Muscle of back (tissue), 10 donors: Measurements from ENCODE around the gene GMIP. TPM values are rescaled to one million over a fixed set of nuclear protein-coding genes. Genes with fewer than 3 reads are reported as not detected.

Source experiments
- polyA plus RNA-seq, 10 donors: library from polyadenylated mRNA; unstranded; fragments of 120-200 nt; gene quantifications; one replicate each; pipeline ENCODE4 v1.2.1, GENCODE V29; 2013; ENCODE audit not compliant: insufficient read length in 10 of 10

The GMIP gene
- polyA plus RNA-seq, 10 donors, result 1.9 to 4.9 (median 2.9) TPM

Other genes starting within 250 kb of the GMIP start
- 10 to 100 TPM; 44.1 to 57.1 (median 47.3) TPM for gene GATAD2A, start 238.0 kb downstream of the GMIP start, polyA plus RNA-seq
- under 1 TPM; 0.29 to 0.75 (median 0.42) TPM for gene TSSK6, start 128.1 kb downstream of the GMIP start, polyA plus RNA-seq
- gene NDUFA13, start 127.4 kb downstream of the GMIP start, polyA plus RNA-seq, result 100 to 1,000 TPM; 146 to 246 (median 175) TPM
- gene YJEFN3, start 114.7 kb downstream of the GMIP start, polyA plus RNA-seq, result 10 to 100 TPM in 1 of 10 donors, 1 to 10 TPM in 9; 2.8 to 11.4 (median 5.8) TPM
- gene CILP2, start 105.4 kb downstream of the GMIP start, polyA plus RNA-seq, result 10 to 100 TPM in 1 of 10 donors, 1 to 10 TPM in 6, under 1 TPM in 3; 0.36 to 10.8 (median 3.6) TPM
- 1 to 10 TPM in 9 of 10 donors, under 1 TPM in 1; 0.87 to 3.0 (median 1.8) TPM for gene PBX4, start 25.0 kb downstream of the GMIP start, polyA plus RNA-seq
- gene LPAR2, start 15.4 kb downstream of the GMIP start, polyA plus RNA-seq, result 10 to 100 TPM in 1 of 10 donors, 1 to 10 TPM in 9; 2.8 to 11.6 (median 4.6) TPM
- 10 to 100 TPM; 16.8 to 32.3 (median 26.9) TPM for gene ATP13A1, start 20.0 kb upstream of the GMIP start, polyA plus RNA-seq
- gene ZNF101, start 25.2 kb upstream of the GMIP start, polyA plus RNA-seq, result 1 to 10 TPM; 4.8 to 8.2 (median 6.9) TPM
- 1 to 10 TPM; 4.2 to 6.0 (median 5.2) TPM for gene ZNF14, start 89.5 kb upstream of the GMIP start, polyA plus RNA-seq
- 10 to 100 TPM; 11.7 to 22.9 (median 17.5) TPM for gene ZNF506, start 178.1 kb upstream of the GMIP start, polyA plus RNA-seq
- gene ZNF253, start 222.2 kb upstream of the GMIP start, polyA plus RNA-seq, result 10 to 100 TPM; 11.3 to 18.4 (median 12.6) TPM